K562 (cell line): Measurements from ENCODE around the gene DPH1. TPM values are rescaled to one million over a fixed set of nuclear protein-coding genes. Genes with fewer than 3 reads are reported as not detected.

Experiments used
- ATAC-seq: fragments of 200-7000 bp; cut with Tn5 transposase; 3 replicates; pipeline ENCODE4 v1.9.1; 2020; ENCODE audit warnings: moderate library complexity
- BruUV-seq: library from RNA; stranded (reverse); fragments of 400-500 nt; replicated peaks from 2 replicates; lab custom pipeline; 2021; lab: Mats Ljungman, UMichigan
- CTCF ChIA-PET: fragments of 300-600 bp; formaldehyde crosslinking; extraction: SDS; loops from one replicate; lab custom pipeline; 2021; ENCODE audit warnings: low intra/inter-chr PET ratio; lab: Yijun Ruan, JAX
- POLR2A ChIA-PET: fragments of 300-600, 350-650 bp; sonication (Branson Sonifier 250); formaldehyde crosslinking; extraction: SDS; loops from one replicate; lab custom pipeline; 2021; ENCODE audit warnings: antibody characterized with exemption, inconsistent platforms; lab: Yijun Ruan, JAX
- DNase-seq, 4 experiments: peaks; one replicate each; pipeline versions ENCODE4 v3.0.0 to v3.0.0-alpha.2; 2011 to 2018; ENCODE audit warnings: low spot score in 3 of 4, mixed read lengths in 3 of 4; ENCODE audit errors: extremely low read depth in 1 of 4
- FAIRE-seq: peaks from 2 replicates; lab custom pipeline; 2011; peaks lifted over from hg19 to GRCh38; lab: Jason Lieb, UNC
- H2AFZ ChIP-seq: 2 replicates; pipeline ENCODE4 v1.6.0; 2011; ENCODE audit warnings: low read depth, low read length, control low read depth, inconsistent platforms
- H3K27ac ChIP-seq: fragments of 200-600 bp; 3 replicates; pipeline ENCODE4 v1.8.0; 2011; ENCODE audit warnings: low read depth, mild to moderate bottlenecking, control low read depth, inconsistent platforms, low read length, moderate library complexity, mixed read lengths; ENCODE audit errors: extremely low read depth
- H3K27me3 ChIP-seq, 2 experiments: fragments of 300-600 bp in 1 of 2; 2 replicates in 1 of 2; 3 replicates in 1 of 2; pipeline versions ENCODE4 v1.6.0 to v1.8.0; 2011; ENCODE audit warnings: inconsistent platforms in 2 of 2, low read length in 2 of 2, mild to moderate bottlenecking in 1 of 2, mixed read lengths in 1 of 2, moderate library complexity in 1 of 2; ENCODE audit not compliant: control insufficient read depth in 2 of 2, insufficient read depth in 2 of 2
- H3K36me3 ChIP-seq: fragments of 300-600 bp; 3 replicates; pipeline ENCODE4 v1.8.0; 2011; ENCODE audit warnings: mild to moderate bottlenecking, low read length, inconsistent platforms; ENCODE audit not compliant: control insufficient read depth, insufficient read depth
- H3K4me1 ChIP-seq, 2 experiments: fragments of 200-600 bp in 1 of 2; replicated peaks in 1 of 2; 2 replicates in 1 of 2; 3 replicates in 1 of 2; pipeline versions ENCODE4 v1.5.1 to v1.8.0; 2011; ENCODE audit warnings: inconsistent platforms in 2 of 2, low read length in 2 of 2, mild to moderate bottlenecking in 1 of 2, mixed read lengths in 1 of 2, moderate library complexity in 1 of 2; ENCODE audit not compliant: control insufficient read depth in 2 of 2, insufficient read depth in 2 of 2
- H3K4me2 ChIP-seq: 2 replicates; pipeline ENCODE4 v1.6.1; 2011; ENCODE audit warnings: low read length, control low read depth, inconsistent platforms, mixed read lengths; ENCODE audit not compliant: insufficient read depth
- H3K4me3 ChIP-seq: fragments of 200-600 bp; sonication (generic), shearing (Covaris generic); 2 replicates; pipeline ENCODE4 v1.5.1; 2016; ENCODE audit warnings: control low read depth, inconsistent platforms
- H3K79me2 ChIP-seq: fragments of 200-600 bp; 3 replicates; pipeline ENCODE4 v1.8.0; 2011; ENCODE audit warnings: low read length, inconsistent platforms; ENCODE audit not compliant: control insufficient read depth, insufficient read depth
- H3K9ac ChIP-seq, 2 experiments: 2 replicates each; pipeline versions ENCODE4 v1.6.0 to v1.6.1; 2011; ENCODE audit warnings: low read depth in 2 of 2, low read length in 2 of 2, control low read depth in 1 of 2, inconsistent platforms in 1 of 2, mild to moderate bottlenecking in 1 of 2, mixed read lengths in 1 of 2; ENCODE audit not compliant: insufficient read depth in 1 of 2
- H3K9me1 ChIP-seq: one replicate; pipeline ENCODE4 v1.6.0; 2011; ENCODE audit warnings: inconsistent platforms, mild to moderate bottlenecking, low read length, moderate library complexity; ENCODE audit not compliant: control insufficient read depth, insufficient read depth
- H3K9me3 ChIP-seq: replicated peaks from 2 replicates; pipeline ENCODE4 v1.5.1; 2011; ENCODE audit warnings: low read depth, low read length, inconsistent platforms; ENCODE audit not compliant: control insufficient read depth, insufficient read depth
- H4K20me1 ChIP-seq: replicated peaks from 2 replicates; pipeline ENCODE4 v1.6.1; 2011; ENCODE audit warnings: low read length, inconsistent platforms, mixed read lengths; ENCODE audit not compliant: control insufficient read depth, insufficient read depth
- GABPB1 ChIP-seq: sonication (generic); formaldehyde crosslinking; IDR thresholded peaks from 2 replicates; pipeline ENCODE4 v1.8.0; 2022; ENCODE audit warnings: mild to moderate bottlenecking, missing genetic modification reagents
- JUN ChIP-seq, 2 experiments: sonication (generic) in 1 of 2; formaldehyde crosslinking in 1 of 2; IDR thresholded peaks; 2 replicates each; pipeline versions ENCODE4 v1.6.1 to v1.8.0; 2012 to 2022; ENCODE audit warnings: borderline replicate concordance in 2 of 2, mild to moderate bottlenecking in 2 of 2, improper control_type of control experiment in 1 of 2, low read depth in 1 of 2, low read length in 1 of 2, missing genetic modification reagents in 1 of 2
- KDM1A ChIP-seq, 2 experiments: fragments of 450-650 bp; IDR thresholded peaks; 2 replicates each; pipeline ENCODE4 v1.6.1; 2016; ENCODE audit warnings: mild to moderate bottlenecking in 2 of 2
- NRF1 ChIP-seq, 2 experiments: fragments of 450-650 bp; IDR thresholded peaks in 1 of 2; conservative IDR thresholded peaks in 1 of 2; 2 replicates each; pipeline ENCODE4 v1.6.1; 2014; ENCODE audit warnings: mild to moderate bottlenecking in 2 of 2
- SPI1 ChIP-seq: IDR thresholded peaks from 2 replicates; pipeline ENCODE4 v1.6.1; 2011; ENCODE audit warnings: low read depth, low read length, control low read depth, borderline replicate concordance
- VEZF1 ChIP-seq: fragments of 200-800 bp; sonication (Bioruptor generic); IDR thresholded peaks from 2 replicates; pipeline ENCODE4 v1.6.1; 2017; ENCODE audit warnings: missing genetic modification characterization, missing compliant biosample characterization
- WGBS: fragments of 100-300 bp; shearing (Covaris generic); methylation state at CpG from one replicate; pipeline ENCODE4 v1.1.6; 2016; ENCODE audit warnings: low coverage, mixed read lengths; ENCODE audit not compliant: insufficient coverage; ENCODE audit errors: missing lambda C conversion rate; 5-methylcytosine and 5-hydroxymethylcytosine counted together
- in situ Hi-C: fragments of 300-500 bp; cut with MboI; formaldehyde crosslinking; loops from 4 replicates; pipeline ENCODE4 v1.15.0; 2018; ENCODE audit warnings: inconsistent platforms, mixed read lengths
- intact Hi-C: fragments of 100-400 bp; cut with micrococcal nuclease; formaldehyde crosslinking; loops from 2 replicates; pipeline ENCODE4 v1.14.2; 2022
- polyA plus RNA-seq, 8 experiments: library from polyadenylated mRNA; depleted of rRNA in 4 of 8; stranded (reverse) in 5 of 8; unstranded in 3 of 8; fragments of >200 nt; fragmentation: Nextera tagmentation in 2 of 8; fragmentation: Illumina TruSeq in 1 of 8; extraction: Ambion mirVana in 2 of 8; extraction: Trizol in 1 of 8; gene quantifications; 2 replicates each; pipeline versions ENCODE4 v1.2.1 to v1.2.3, GENCODE V29; 2011 to 2014; ENCODE audit warnings: inconsistent platforms in 1 of 8, missing spikeins in 1 of 8
- total RNA-seq, 7 experiments: library from RNA; depleted of rRNA in 6 of 7; stranded (reverse); fragments of >200 nt in 6 of 7; fragmentation: Illumina TruSeq in 2 of 7; extraction: Trizol in 2 of 7; gene quantifications; 2 replicates each; pipeline versions ENCODE4 v1.2.1 to v1.2.3, GENCODE V29; 2011 to 2021; ENCODE audit warnings: low replicate concordance in 1 of 7

The DPH1 gene
- total and polyA plus RNA-seq, 9 of the 15 experiments (the other 6 are each of a cell fraction or from before 2014, with no cell fraction given): 0.42 to 40.6 (median 20.2) TPM

GRCh38 chr17:2064980-2065785, 35.2 kb downstream of the DPH1 start (continued):
- TF ChIP-seq JUN (IDR thresholded peaks at IDR 0.05; ENCODE audit: borderline replicate concordance, low read depth, low read length) (peak; percentile 15; the same call in 1 of the 2 replicates), JUN (CRISPR knock-in tag; IDR thresholded peaks at IDR 0.05; ENCODE audit: borderline replicate concordance) (no peak), VEZF1 (CRISPR knock-in tag) (0 out of 2 replicates have a peak, but pooled peaks have one; percentile 25), NRF1 (conservative IDR thresholded peaks at IDR 0.05 in 1 of 2, IDR thresholded peaks at IDR 0.05 in 1 of 2) (peak; percentile 29 to 37; a peak in 2 of 4 replicates), GABPB1 (CRISPR knock-in tag) (0 out of 2 replicates have a peak, but pooled peaks have one; percentile 29)

GRCh38 chr17:2065949-2066400, 36.0 kb downstream of the DPH1 start:
- TF ChIP-seq SPI1 (no peak), KDM1A (IDR thresholded peaks at IDR 0.05) (peak in 1 of 2 experiments; percentile 63; a peak in 1 of 4 replicates)
- no TSS peak for BruUV-seq
- WGBS: 78% methylated on average over 7 of the region's 10 CpGs
- DNase-seq (no peak), FAIRE-seq (no peak), ATAC-seq (no peak)
- peaks cover 0 to 19% of the 10 kb centered on the region in 2 experiments; a peak in 2 of 5 replicates for H3K4me1 ChIP-seq
- no peak overlapping the region for H2AFZ ChIP-seq
- H3K9ac ChIP-seq: no peak overlapping the region
- no peak overlapping the region for H3K27ac ChIP-seq
- H4K20me1 ChIP-seq: no peaks in the 10 kb centered on the region
- in situ Hi-C loops (loop anchor here (10.0 kb wide), 1 partner anchor 179 kb away; no protein-coding TSS in a partner anchor), intact Hi-C loops (no loop called here)
- H3K9me3 ChIP-seq: no peaks in the 10 kb centered on the region
- no peaks in the 10 kb centered on the region for H3K27me3 ChIP-seq
- no peak overlapping the region for H3K4me3 ChIP-seq
- peaks cover 16% of the 10 kb centered on the region; the same call in 2 of the 3 replicates for H3K36me3 ChIP-seq
- H3K9me1 ChIP-seq: no peaks in the 10 kb centered on the region
- CTCF ChIA-PET: interaction anchor here (0.8 kb wide), 1 partner anchor 181 kb away, joined by 3 read pairs; no protein-coding TSS in a partner anchor
- POLR2A ChIA-PET: no interaction called here
- no peaks in the 10 kb centered on the region for H3K79me2 ChIP-seq
- no peak overlapping the region for H3K4me2 ChIP-seq
